Gastroesophageal sphincter (tissue), 3 donors: ENCODE results near the gene TMEM150C.
"Not testable (repeated sequence)": the region's sequence is repeated elsewhere in the genome, so short reads cannot be mapped to it uniquely, and the experiment has no call there.

Source experiments
- EP300 ChIP-seq: sonication (generic); formaldehyde crosslinking; IDR thresholded peaks from one replicate; pipeline ENCODE4 v1.6.1; 2017; ENCODE audit warnings: antibody characterized with exemption, mild to moderate bottlenecking
- POLR2A ChIP-seq, 2 donors: fragments of 450-650 bp; IDR thresholded peaks; one replicate each; pipeline ENCODE4 v1.6.1; 2017; ENCODE audit warnings: antibody characterized with exemption in 2 of 2, mild to moderate bottlenecking in 2 of 2, moderate library complexity in 1 of 2
- POLR2AphosphoS5 ChIP-seq: sonication (generic); formaldehyde crosslinking; IDR thresholded peaks from one replicate; pipeline ENCODE4 v1.6.1; 2017; ENCODE audit warnings: antibody characterized with exemption
- TF ChIP-seq, protein P1 (sequence below), 4 experiments: fragments of 200-600 bp in 2 of 4; fragments of 450-650 bp in 2 of 4; sonication (generic) in 1 of 4; IDR thresholded peaks; one replicate each; pipeline ENCODE4 v1.5.1; 2017 to 2019; ENCODE audit warnings: antibody characterized with exemption in 4 of 4, mild to moderate bottlenecking in 2 of 4, moderate library complexity in 2 of 4

DNA sequence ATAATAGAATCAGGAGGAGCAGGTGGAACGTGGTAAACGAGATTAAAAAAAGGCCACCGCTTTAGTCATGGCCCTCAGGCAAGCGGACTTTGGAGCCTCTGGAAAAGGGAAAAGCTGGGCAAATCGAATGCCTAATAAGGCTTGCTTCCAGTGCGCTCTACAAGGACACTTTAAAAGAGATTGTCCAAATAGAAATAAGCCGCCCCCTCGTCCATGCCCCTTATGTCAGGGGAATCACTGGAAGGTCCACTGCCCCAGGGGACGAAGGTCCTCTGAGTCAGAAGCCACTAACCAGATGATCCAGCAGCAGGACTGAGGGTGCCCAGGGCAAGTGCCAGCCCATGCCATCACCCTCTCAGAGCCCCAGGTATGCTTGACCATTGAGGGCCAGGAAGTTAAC, 84.3 kb downstream of the TMEM150C start:
- TF ChIP-seq, protein P1, sequence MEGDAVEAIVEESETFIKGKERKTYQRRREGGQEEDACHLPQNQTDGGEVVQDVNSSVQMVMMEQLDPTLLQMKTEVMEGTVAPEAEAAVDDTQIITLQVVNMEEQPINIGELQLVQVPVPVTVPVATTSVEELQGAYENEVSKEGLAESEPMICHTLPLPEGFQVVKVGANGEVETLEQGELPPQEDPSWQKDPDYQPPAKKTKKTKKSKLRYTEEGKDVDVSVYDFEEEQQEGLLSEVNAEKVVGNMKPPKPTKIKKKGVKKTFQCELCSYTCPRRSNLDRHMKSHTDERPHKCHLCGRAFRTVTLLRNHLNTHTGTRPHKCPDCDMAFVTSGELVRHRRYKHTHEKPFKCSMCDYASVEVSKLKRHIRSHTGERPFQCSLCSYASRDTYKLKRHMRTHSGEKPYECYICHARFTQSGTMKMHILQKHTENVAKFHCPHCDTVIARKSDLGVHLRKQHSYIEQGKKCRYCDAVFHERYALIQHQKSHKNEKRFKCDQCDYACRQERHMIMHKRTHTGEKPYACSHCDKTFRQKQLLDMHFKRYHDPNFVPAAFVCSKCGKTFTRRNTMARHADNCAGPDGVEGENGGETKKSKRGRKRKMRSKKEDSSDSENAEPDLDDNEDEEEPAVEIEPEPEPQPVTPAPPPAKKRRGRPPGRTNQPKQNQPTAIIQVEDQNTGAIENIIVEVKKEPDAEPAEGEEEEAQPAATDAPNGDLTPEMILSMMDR (IDR thresholded peaks at IDR 0.05) = not testable (repeated sequence)
- TF ChIP-seq EP300; POLR2A (IDR thresholded peaks at IDR 0.05); POLR2AphosphoS5: not testable (repeated sequence)
